K562 (cell line): Measurements from ENCODE around the gene DNER.

Source experiments
- CREM ChIP-seq: IDR thresholded peaks from 2 replicates; pipeline ENCODE4 v1.6.1; 2014; ENCODE audit warnings: antibody characterized with exemption, low read depth
- CTCF ChIP-seq, 3 experiments: IDR thresholded peaks in 2 of 3; conservative IDR thresholded peaks in 1 of 3; 2 replicates each; pipeline ENCODE4 v1.5.1; 2011 to 2012; ENCODE audit warnings: low read length in 3 of 3, mild to moderate bottlenecking in 3 of 3, control low read depth in 2 of 3, improper control_type of control experiment in 1 of 3, inconsistent platforms in 1 of 3, low read depth in 1 of 3, mixed read lengths in 1 of 3, moderate library complexity in 1 of 3; ENCODE audit not compliant: insufficient read depth in 2 of 3
- MLX ChIP-seq, 2 experiments: fragments of 450-650 bp in 1 of 2; sonication (generic) in 1 of 2; formaldehyde crosslinking; conservative IDR thresholded peaks; 2 replicates each; pipeline versions ENCODE4 v1.4.0 to v1.8.1; 2020 to 2022; ENCODE audit warnings: mild to moderate bottlenecking in 1 of 2, missing genetic modification reagents in 1 of 2
- NBN ChIP-seq: fragments of 450-650 bp; IDR thresholded peaks from 2 replicates; pipeline ENCODE4 v1.6.1; 2016; ENCODE audit warnings: low read depth, mild to moderate bottlenecking
- NR2C2 ChIP-seq, 2 experiments: fragments of 200-800 bp in 1 of 2; sonication (Bioruptor generic) in 1 of 2; sonication (generic) in 1 of 2; formaldehyde crosslinking in 1 of 2; IDR thresholded peaks; 2 replicates each; pipeline versions ENCODE4 v1.6.1 to v1.8.0; 2016 to 2022; ENCODE audit warnings: mild to moderate bottlenecking in 1 of 2, missing compliant biosample characterization in 1 of 2, missing genetic modification characterization in 1 of 2, missing genetic modification reagents in 1 of 2
- PML ChIP-seq: IDR thresholded peaks from 2 replicates; pipeline ENCODE4 v1.6.1; 2012; ENCODE audit warnings: low read length, inconsistent platforms
- SIRT6 ChIP-seq: IDR thresholded peaks from one replicate; pipeline ENCODE4 v1.6.1; 2012; ENCODE audit warnings: low read depth, mild to moderate bottlenecking, control low read depth, inconsistent platforms, low read length, moderate library complexity
- SMAD3 ChIP-seq: fragments of 450-650 bp; formaldehyde crosslinking; conservative IDR thresholded peaks from 2 replicates; pipeline ENCODE4 v1.4.0; 2020; ENCODE audit warnings: mild to moderate bottlenecking
- TCF7L2 ChIP-seq: fragments of 150-350 bp; IDR thresholded peaks from 2 replicates; pipeline ENCODE4 v1.6.1; 2016; ENCODE audit warnings: low read depth, mild to moderate bottlenecking, low read length, moderate library complexity
- ZBTB12 ChIP-seq: fragments of 250-450 bp; sonication (Bioruptor Pico); IDR thresholded peaks from 2 replicates; pipeline ENCODE4 v1.4.0; 2020
- ZC3H4 ChIP-seq: sonication (generic); formaldehyde crosslinking; IDR thresholded peaks from 2 replicates; pipeline ENCODE4 v1.9.0; 2021; ENCODE audit warnings: missing genetic modification reagents, borderline replicate concordance
- ZNF232 ChIP-seq: sonication (generic); formaldehyde crosslinking; IDR thresholded peaks from 2 replicates; pipeline ENCODE4 v1.8.0; 2022; ENCODE audit warnings: mild to moderate bottlenecking, missing genetic modification reagents

- TF ChIP-seq NR2C2 (CRISPR knock-in tag; IDR thresholded peaks at IDR 0.05) = no peak
- no peak for TF ChIP-seq NR2C2 (tag; IDR thresholded peaks at IDR 0.05)
- TF ChIP-seq CREM = no peak
- no peak for TF ChIP-seq PML
- no peak for TF ChIP-seq CTCF (IDR thresholded peaks at IDR 0.05 in 2 of 3, conservative IDR thresholded peaks at IDR 0.05 in 1 of 3; ENCODE audit: insufficient read depth in 2 of 3, low read depth in 1 of 3, low read length in 3 of 3)
- TF ChIP-seq SMAD3 (CRISPR knock-in tag) = no peak
- no peak for TF ChIP-seq TCF7L2
- no peak for TF ChIP-seq NBN
- TF ChIP-seq ZBTB12 (CRISPR knock-in tag) = no peak
- TF ChIP-seq ZC3H4 (CRISPR knock-in tag) = no peak
- TF ChIP-seq ZNF232 = no peak
- TF ChIP-seq MLX (CRISPR knock-in tag; conservative IDR thresholded peaks at IDR 0.05) = no peak
- no peak for TF ChIP-seq SIRT6
These were observed 267.1 kb downstream of the DNER start for GRCh38 chr2:229447227-229447626.
